K562 treated with DMSO at 1 percent for 4 hours (cell line): ENCODE results near the gene PIK3IP1. TPM values are rescaled to one million over a fixed set of nuclear protein-coding genes. Genes with fewer than 3 reads are reported as not detected.

Experiments
- total RNA-seq: library from RNA; unstranded; fragments of 300-600 nt; gene quantifications from 2 replicates; pipeline ENCODE4 v1.2.3, GENCODE V29; 2022; ENCODE audit not compliant: insufficient read depth

PIK3IP1 gene, protein sequence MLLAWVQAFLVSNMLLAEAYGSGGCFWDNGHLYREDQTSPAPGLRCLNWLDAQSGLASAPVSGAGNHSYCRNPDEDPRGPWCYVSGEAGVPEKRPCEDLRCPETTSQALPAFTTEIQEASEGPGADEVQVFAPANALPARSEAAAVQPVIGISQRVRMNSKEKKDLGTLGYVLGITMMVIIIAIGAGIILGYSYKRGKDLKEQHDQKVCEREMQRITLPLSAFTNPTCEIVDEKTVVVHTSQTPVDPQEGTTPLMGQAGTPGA
- 1.3 and 2.2 TPM in 2 replicates for total RNA-seq

DNA sequence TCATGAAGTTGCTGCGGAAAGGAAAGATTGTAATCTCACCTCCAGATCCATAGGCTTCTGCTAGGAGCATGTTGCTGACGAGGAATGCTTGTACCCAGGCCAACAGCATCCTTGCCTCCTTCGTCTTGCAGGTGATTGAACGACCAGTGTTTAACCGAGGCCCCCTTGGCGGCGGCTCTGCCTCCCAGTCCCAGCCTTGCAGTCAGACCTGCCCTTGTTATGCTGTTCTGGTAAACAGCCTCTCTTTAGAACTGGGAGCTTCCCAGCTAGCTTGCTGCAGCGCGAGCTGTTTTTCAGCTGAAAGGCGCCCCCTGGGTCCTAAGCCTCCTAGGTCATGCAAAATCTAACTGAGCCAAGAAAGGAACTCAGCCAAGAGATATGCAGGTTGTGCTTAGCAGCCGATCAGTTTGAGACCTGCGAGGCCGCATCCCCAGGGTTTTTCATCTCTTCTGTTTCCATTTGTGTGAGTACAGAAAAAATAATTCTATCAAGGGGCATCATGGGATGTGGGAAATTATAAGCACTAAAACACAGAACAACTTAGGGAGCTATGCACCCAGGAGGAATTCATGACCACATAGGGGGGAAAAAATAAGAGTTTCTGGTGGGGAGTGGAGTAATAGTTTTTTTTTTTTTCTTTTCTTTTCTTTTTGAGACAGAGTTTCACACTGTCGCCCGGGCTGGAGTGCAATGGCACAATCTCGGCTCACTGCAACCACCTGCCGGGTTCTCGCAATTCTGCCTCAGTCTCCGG, at the start of gene PIK3IP1:
TSS of gene PIK3IP1 (minus strand) at position 253 of the 754 bp plus-strand sequence. CDS start at position 109, 144 bp downstream.

Other genes starting within 250 kb of the PIK3IP1 start
- gene SMTN, start 211.2 kb downstream of the PIK3IP1 start, total RNA-seq, result 27.3 and 36.8 TPM in 2 replicates
- gene SELENOM, start 184.9 kb downstream of the PIK3IP1 start, total RNA-seq, result 65.5 and 78.0 TPM in 2 replicates
- 32.4 and 53.8 TPM in 2 replicates for gene INPP5J, start 169.5 kb downstream of the PIK3IP1 start, total RNA-seq
- gene PLA2G3, start 152.0 kb downstream of the PIK3IP1 start, total RNA-seq, result 1.6 TPM in 1 of 2 replicates, not detected in the other
- 17.8 and 18.3 TPM in 2 replicates for gene RNF185, start 132.3 kb downstream of the PIK3IP1 start, total RNA-seq
- 7.5 and 7.7 TPM in 2 replicates for gene LIMK2, start 80.2 kb downstream of the PIK3IP1 start, total RNA-seq
- 3.9 and 4.0 TPM in 2 replicates for gene PATZ1, start 53.9 kb upstream of the PIK3IP1 start, total RNA-seq
- gene DRG1, start 107.1 kb upstream of the PIK3IP1 start, total RNA-seq, result 49.0 and 49.3 TPM in 2 replicates
- 10.0 and 10.6 TPM in 2 replicates for gene EIF4ENIF1, start 197.4 kb upstream of the PIK3IP1 start, total RNA-seq
- 10.4 and 13.0 TPM in 2 replicates for gene SFI1, start 204.0 kb upstream of the PIK3IP1 start, total RNA-seq